Tibial nerve (tissue), 4 donors: Measurements from ENCODE around the gene TEPSIN.

ENCODE experiments used
- CTCF ChIP-seq, 5 experiments: fragments of 200-600 bp in 3 of 5; fragments of 450-650 bp in 2 of 5; sonication (generic) in 3 of 5; IDR thresholded peaks; one replicate each; pipeline ENCODE4 v1.5.1; 2016 to 2019; ENCODE audit warnings: antibody characterized with exemption in 5 of 5, mild to moderate bottlenecking in 3 of 5, moderate library complexity in 2 of 5
- EP300 ChIP-seq, 2 donors: sonication (generic); formaldehyde crosslinking; IDR thresholded peaks; one replicate each; pipeline ENCODE4 v1.6.1; 2017; ENCODE audit warnings: antibody characterized with exemption in 2 of 2, mild to moderate bottlenecking in 1 of 2
- POLR2A ChIP-seq, 2 donors: fragments of 450-650 bp; IDR thresholded peaks; one replicate each; pipeline ENCODE4 v1.6.1; 2017; ENCODE audit warnings: antibody characterized with exemption in 2 of 2, mild to moderate bottlenecking in 2 of 2, moderate library complexity in 2 of 2

- TF ChIP-seq CTCF (IDR thresholded peaks at IDR 0.05) (no peak), POLR2A (IDR thresholded peaks at IDR 0.05) (no peak), EP300 (IDR thresholded peaks at IDR 0.05) (no peak)
These were observed 28.0 kb downstream of the TEPSIN start for GRCh38 chr17:81210868-81211267.
